IPS DF 6.9 (cell line): ENCODE measurements around the gene BDNF.

Experiments
- DNase-seq: peaks from one replicate; pipeline ENCODE4 v3.0.0-alpha.2; 2013; ENCODE audit warnings: low read depth, low spot score
- H3K27ac ChIP-seq: one replicate; pipeline ENCODE4 v1.5.1; 2013; ENCODE audit warnings: low read length, control low read depth
- H3K27me3 ChIP-seq: 2 replicates; pipeline ENCODE4 v1.6.1; 2013; ENCODE audit warnings: mild to moderate bottlenecking, low read length; ENCODE audit not compliant: control insufficient read depth, insufficient read depth
- H3K36me3 ChIP-seq: 2 replicates; pipeline ENCODE4 v1.6.1; 2013; ENCODE audit warnings: low read length; ENCODE audit not compliant: control insufficient read depth, insufficient read depth
- H3K4me1 ChIP-seq: 2 replicates; pipeline ENCODE4 v1.6.1; 2013; ENCODE audit warnings: low read length; ENCODE audit not compliant: control insufficient read depth, insufficient read depth
- H3K4me3 ChIP-seq: 2 replicates; pipeline ENCODE4 v1.5.1; 2013; ENCODE audit warnings: mild to moderate bottlenecking, low read length
- H3K9me3 ChIP-seq: 2 replicates; pipeline ENCODE4 v1.6.1; 2013; ENCODE audit warnings: low read length, inconsistent platforms; ENCODE audit not compliant: control insufficient read depth, insufficient read depth
- WGBS: extraction: QIAGEN DNeasy Blood & Tissue Kit; methylation state at CpG from one replicate; pipeline ENCODE4 v1.1.7; 2013; ENCODE audit warnings: mixed read lengths, missing lambda C conversion rate; ENCODE audit not compliant: insufficient read length, insufficient coverage; 5-methylcytosine and 5-hydroxymethylcytosine counted together

Gene BDNF

GRCh38 chr11:27720277-27720830 lies 20.1 kb upstream of the BDNF start:
- Histone ChIP-seq H3K27me3 (peaks cover 13% of the 10 kb centered on the region), H3K9me3 (no peaks in the 10 kb centered on the region), H3K36me3 (no peaks in the 10 kb centered on the region), H3K4me3 (peak overlapping the region; percentile 18; the same call in 1 of the 2 replicates), H3K4me1 (peaks cover 5% of the 10 kb centered on the region; the same call in 1 of the 2 replicates), H3K27ac (no peak overlapping the region)
- DNase-seq, result no peak
- no CpG with 5 or more reads among the region's 25 CpGs for WGBS

- Histone ChIP-seq H3K27ac (no peak overlapping the region), H3K4me3 (peak overlapping the region; percentile 65), H3K36me3 (no peaks in the 10 kb centered on the region), H3K9me3 (no peaks in the 10 kb centered on the region), H3K27me3 (peaks cover 13% of the 10 kb centered on the region), H3K4me1 (peaks cover 5% of the 10 kb centered on the region; the same call in 1 of the 2 replicates)
- DNase-seq, result no peak
- WGBS, result no CpG with 5 or more reads among the region's 16 CpGs
These were observed 19.3 kb upstream of the BDNF start for GRCh38 chr11:27719546-27719925.

GRCh38 chr11:27718863-27719545 lies 18.7 kb upstream of the BDNF start:
- Histone ChIP-seq H3K4me1 (peaks cover 5% of the 10 kb centered on the region; the same call in 1 of the 2 replicates), H3K9me3 (no peaks in the 10 kb centered on the region), H3K27ac (no peak overlapping the region), H3K27me3 (peaks cover 13% of the 10 kb centered on the region), H3K36me3 (no peaks in the 10 kb centered on the region), H3K4me3 (peak overlapping the region; percentile 65)
- DNase-seq, result no peak
- WGBS, result no CpG with 5 or more reads among the region's 52 CpGs

GRCh38 chr11:27718346-27718862 lies 18.1 kb upstream of the BDNF start:
- H3K27ac ChIP-seq, result no peak overlapping the region
- H3K4me3 ChIP-seq, result peak overlapping the region; percentile 65; the same call in 1 of the 2 replicates
- H3K4me1 ChIP-seq, result peaks cover 5% of the 10 kb centered on the region; the same call in 1 of the 2 replicates
- no CpG with 5 or more reads among the region's 30 CpGs for WGBS
- no peaks in the 10 kb centered on the region for H3K36me3 ChIP-seq
- no peak for DNase-seq
- H3K27me3 ChIP-seq, result peaks cover 13% of the 10 kb centered on the region
- H3K9me3 ChIP-seq, result no peaks in the 10 kb centered on the region

GRCh38 chr11:27717801-27718229 lies 17.6 kb upstream of the BDNF start:
- WGBS, result no CpG with 5 or more reads among the region's 8 CpGs
- no peaks in the 10 kb centered on the region for H3K9me3 ChIP-seq
- no peak for DNase-seq
- H3K27ac ChIP-seq, result no peak overlapping the region
- peaks cover 13% of the 10 kb centered on the region for H3K27me3 ChIP-seq
- peaks cover 5% of the 10 kb centered on the region; the same call in 1 of the 2 replicates for H3K4me1 ChIP-seq
- peak overlapping the region; percentile 65; the same call in 1 of the 2 replicates for H3K4me3 ChIP-seq
- no peaks in the 10 kb centered on the region for H3K36me3 ChIP-seq

- Histone ChIP-seq H3K36me3 (no peaks in the 10 kb centered on the region), H3K27me3 (peaks cover 13% of the 10 kb centered on the region), H3K9me3 (no peaks in the 10 kb centered on the region), H3K4me3 (no peak overlapping the region; the same call in 1 of the 2 replicates), H3K4me1 (peaks cover 5% of the 10 kb centered on the region; the same call in 1 of the 2 replicates), H3K27ac (no peak overlapping the region)
- no peak for DNase-seq
These were observed 17.1 kb upstream of the BDNF start for GRCh38 chr11:27717377-27717776.

GRCh38 chr11:27716835-27717234 lies 16.6 kb upstream of the BDNF start:
- no peak overlapping the region for H3K27ac ChIP-seq
- no peak for DNase-seq
- no peaks in the 10 kb centered on the region for H3K9me3 ChIP-seq
- H3K27me3 ChIP-seq, result peaks cover 13% of the 10 kb centered on the region
- no CpG with 5 or more reads among the region's 2 CpGs for WGBS
- peaks cover 5% of the 10 kb centered on the region; the same call in 1 of the 2 replicates for H3K4me1 ChIP-seq
- no peaks in the 10 kb centered on the region for H3K36me3 ChIP-seq
- H3K4me3 ChIP-seq, result no peak overlapping the region

GRCh38 chr11:27716216-27716615 lies 16.0 kb upstream of the BDNF start:
- Histone ChIP-seq H3K9me3 (no peaks in the 10 kb centered on the region), H3K4me1 (0 out of 2 replicates have a peak, but pooled peaks cover 1% of the 10 kb centered on the region), H3K4me3 (no peak overlapping the region), H3K36me3 (no peaks in the 10 kb centered on the region), H3K27me3 (peaks cover 8% of the 10 kb centered on the region), H3K27ac (no peak overlapping the region)
- WGBS, result no CpG with 5 or more reads among the region's 2 CpGs
- no peak for DNase-seq

- Histone ChIP-seq H3K4me1 (no peaks in the 10 kb centered on the region), H3K4me3 (no peak overlapping the region), H3K27ac (no peak overlapping the region), H3K27me3 (no peaks in the 10 kb centered on the region), H3K9me3 (no peaks in the 10 kb centered on the region), H3K36me3 (no peaks in the 10 kb centered on the region)
- DNase-seq, result no peak
- WGBS, result no CpG with 5 or more reads among the region's 1 CpG
These were observed 11.5 kb upstream of the BDNF start for GRCh38 chr11:27711725-27712124.

GRCh38 chr11:27710536-27710935 lies 10.3 kb upstream of the BDNF start:
- WGBS, result 100% methylated on average over 1 of the region's 2 CpGs
- Histone ChIP-seq H3K4me1 (no peaks in the 10 kb centered on the region), H3K27me3 (no peaks in the 10 kb centered on the region), H3K27ac (no peak overlapping the region), H3K36me3 (no peaks in the 10 kb centered on the region), H3K9me3 (no peaks in the 10 kb centered on the region), H3K4me3 (no peak overlapping the region)
- DNase-seq, result no peak
